Astrocyte (in vitro differentiated cells and primary cell): ENCODE data around the gene SLC37A1.

Experiments
- EZH2 ChIP-seq: IDR thresholded peaks from 2 replicates; pipeline ENCODE4 v1.6.1; 2012; ENCODE audit warnings: mild to moderate bottlenecking, low read length, inconsistent platforms; ENCODE audit not compliant: insufficient read depth
- TF ChIP-seq, protein P1 (sequence below): IDR thresholded peaks from 2 replicates; pipeline ENCODE4 v1.5.1; 2011; ENCODE audit warnings: low read depth, mild to moderate bottlenecking, inconsistent platforms, low read length, moderate library complexity; ENCODE audit not compliant: insufficient read depth

DNA sequence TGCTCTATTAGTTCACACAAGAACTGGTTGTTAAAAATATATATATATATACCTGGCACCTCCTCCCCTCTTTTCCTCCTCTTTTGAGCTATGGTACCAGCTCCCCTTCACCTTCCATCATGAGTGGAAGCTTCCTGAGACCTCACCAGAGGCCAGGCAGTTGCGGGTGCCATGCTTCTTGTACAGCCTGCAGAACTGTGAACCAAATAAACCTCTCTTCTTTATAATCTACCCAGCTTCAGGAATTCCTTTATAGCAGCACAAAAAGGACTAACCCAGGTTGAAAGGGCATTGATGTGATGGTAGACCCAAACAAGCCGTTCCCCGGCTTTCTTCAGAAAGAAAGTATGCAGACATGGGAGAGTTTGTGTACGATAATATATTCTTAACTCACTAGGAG, 32.5 kb upstream of the SLC37A1 start:
- TF ChIP-seq, protein P1, sequence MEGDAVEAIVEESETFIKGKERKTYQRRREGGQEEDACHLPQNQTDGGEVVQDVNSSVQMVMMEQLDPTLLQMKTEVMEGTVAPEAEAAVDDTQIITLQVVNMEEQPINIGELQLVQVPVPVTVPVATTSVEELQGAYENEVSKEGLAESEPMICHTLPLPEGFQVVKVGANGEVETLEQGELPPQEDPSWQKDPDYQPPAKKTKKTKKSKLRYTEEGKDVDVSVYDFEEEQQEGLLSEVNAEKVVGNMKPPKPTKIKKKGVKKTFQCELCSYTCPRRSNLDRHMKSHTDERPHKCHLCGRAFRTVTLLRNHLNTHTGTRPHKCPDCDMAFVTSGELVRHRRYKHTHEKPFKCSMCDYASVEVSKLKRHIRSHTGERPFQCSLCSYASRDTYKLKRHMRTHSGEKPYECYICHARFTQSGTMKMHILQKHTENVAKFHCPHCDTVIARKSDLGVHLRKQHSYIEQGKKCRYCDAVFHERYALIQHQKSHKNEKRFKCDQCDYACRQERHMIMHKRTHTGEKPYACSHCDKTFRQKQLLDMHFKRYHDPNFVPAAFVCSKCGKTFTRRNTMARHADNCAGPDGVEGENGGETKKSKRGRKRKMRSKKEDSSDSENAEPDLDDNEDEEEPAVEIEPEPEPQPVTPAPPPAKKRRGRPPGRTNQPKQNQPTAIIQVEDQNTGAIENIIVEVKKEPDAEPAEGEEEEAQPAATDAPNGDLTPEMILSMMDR: no peak
- no peak for TF ChIP-seq EZH2
